ENCODE results near the gene GCM1. TPM values are rescaled to one million over a fixed set of nuclear protein-coding genes. Genes with fewer than 3 reads are reported as not detected.

The GCM1 gene
- total and polyA plus RNA-seq, 4 donors: 0.05 to 0.08 TPM; not detected in 2

- no peak for DNase-seq (ENCODE audit: low spot score)
- no peak overlapping the region for H3K27ac ChIP-seq (ENCODE audit: low read depth in 1 of 2, low read length in 2 of 2)
- WGBS: 42% methylated on average over 3 of the region's 3 CpGs
Measured at GRCh38 chr6:53151676-53152075, 3.0 kb upstream of the GCM1 start.

GRCh38 chr6:53144802-53145201, 3.8 kb downstream of the GCM1 start:
- Histone ChIP-seq H3K9ac (ENCODE audit: low read depth in 1 of 2, low read length in 2 of 2) (no peak overlapping the region), H3K27ac (ENCODE audit: low read depth in 1 of 2, low read length in 2 of 2) (no peak overlapping the region), H3K4me1 (ENCODE audit: control insufficient read depth in 4 of 4, insufficient read depth in 4 of 4, low read length in 3 of 4) (no peaks in the 10 kb centered on the region), H3K27me3 (ENCODE audit: control insufficient read depth in 4 of 4, insufficient read depth in 4 of 4, low read length in 3 of 4) (no peaks in the 10 kb centered on the region), H3K9me3 (ENCODE audit: control insufficient read depth in 4 of 4, low read length in 3 of 4) (no peaks in the 10 kb centered on the region), H3K4me3 (ENCODE audit: low read depth in 1 of 3, low read length in 3 of 3) (no peak overlapping the region), H3K36me3 (ENCODE audit: control insufficient read depth in 4 of 4, insufficient read depth in 3 of 4, low read depth in 1 of 4, low read length in 3 of 4) (no peaks in the 10 kb centered on the region)
- 87% methylated on average over 2 of the region's 2 CpGs for WGBS
- DNase-seq (ENCODE audit: low spot score): no peak
- TF ChIP-seq HNF4G (IDR thresholded peaks at IDR 0.05) (no peak), EGR1 (IDR thresholded peaks at IDR 0.05; ENCODE audit: low read depth in 2 of 2) (no peak), REST (IDR thresholded peaks at IDR 0.05) (no peak), RXRA (IDR thresholded peaks at IDR 0.05) (no peak), TAF1 (conservative IDR thresholded peaks at IDR 0.05) (no peak)
- TF ChIP-seq, protein P1, sequence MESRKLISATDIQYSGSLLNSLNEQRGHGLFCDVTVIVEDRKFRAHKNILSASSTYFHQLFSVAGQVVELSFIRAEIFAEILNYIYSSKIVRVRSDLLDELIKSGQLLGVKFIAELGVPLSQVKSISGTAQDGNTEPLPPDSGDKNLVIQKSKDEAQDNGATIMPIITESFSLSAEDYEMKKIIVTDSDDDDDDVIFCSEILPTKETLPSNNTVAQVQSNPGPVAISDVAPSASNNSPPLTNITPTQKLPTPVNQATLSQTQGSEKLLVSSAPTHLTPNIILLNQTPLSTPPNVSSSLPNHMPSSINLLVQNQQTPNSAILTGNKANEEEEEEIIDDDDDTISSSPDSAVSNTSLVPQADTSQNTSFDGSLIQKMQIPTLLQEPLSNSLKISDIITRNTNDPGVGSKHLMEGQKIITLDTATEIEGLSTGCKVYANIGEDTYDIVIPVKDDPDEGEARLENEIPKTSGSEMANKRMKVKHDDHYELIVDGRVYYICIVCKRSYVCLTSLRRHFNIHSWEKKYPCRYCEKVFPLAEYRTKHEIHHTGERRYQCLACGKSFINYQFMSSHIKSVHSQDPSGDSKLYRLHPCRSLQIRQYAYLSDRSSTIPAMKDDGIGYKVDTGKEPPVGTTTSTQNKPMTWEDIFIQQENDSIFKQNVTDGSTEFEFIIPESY (IDR thresholded peaks at IDR 0.05): no peak

More at GRCh38 chr6:53151676-53152075, 3.0 kb upstream of the GCM1 start:
- Histone ChIP-seq H3K4me3 (ENCODE audit: low read depth in 1 of 3, low read length in 3 of 3) (no peak overlapping the region), H3K9me3 (ENCODE audit: control insufficient read depth in 4 of 4, low read length in 3 of 4) (no peaks in the 10 kb centered on the region), H3K4me1 (ENCODE audit: control insufficient read depth in 4 of 4, insufficient read depth in 4 of 4, low read length in 3 of 4) (no peaks in the 10 kb centered on the region), H3K27me3 (ENCODE audit: control insufficient read depth in 4 of 4, insufficient read depth in 4 of 4, low read length in 3 of 4) (no peaks in the 10 kb centered on the region), H3K36me3 (ENCODE audit: control insufficient read depth in 4 of 4, insufficient read depth in 3 of 4, low read depth in 1 of 4, low read length in 3 of 4) (no peaks in the 10 kb centered on the region), H3K9ac (ENCODE audit: low read depth in 1 of 2, low read length in 2 of 2) (no peak overlapping the region)
- TF ChIP-seq EGR1 (IDR thresholded peaks at IDR 0.05; ENCODE audit: low read depth in 2 of 2): no peak
- no peak for TF ChIP-seq GABPA (IDR thresholded peaks at IDR 0.05 in 1 of 2, conservative IDR thresholded peaks at IDR 0.05 in 1 of 2)
- TF ChIP-seq, protein P2, sequence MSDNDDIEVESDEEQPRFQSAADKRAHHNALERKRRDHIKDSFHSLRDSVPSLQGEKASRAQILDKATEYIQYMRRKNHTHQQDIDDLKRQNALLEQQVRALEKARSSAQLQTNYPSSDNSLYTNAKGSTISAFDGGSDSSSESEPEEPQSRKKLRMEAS (IDR thresholded peaks at IDR 0.05): no peak
- TF ChIP-seq HNF4G (IDR thresholded peaks at IDR 0.05): no peak
- TF ChIP-seq, protein P1 (IDR thresholded peaks at IDR 0.05): no peak
- TF ChIP-seq RAD21 (IDR thresholded peaks at IDR 0.05): no peak
- TF ChIP-seq REST (IDR thresholded peaks at IDR 0.05): no peak
- TF ChIP-seq, protein P3, sequence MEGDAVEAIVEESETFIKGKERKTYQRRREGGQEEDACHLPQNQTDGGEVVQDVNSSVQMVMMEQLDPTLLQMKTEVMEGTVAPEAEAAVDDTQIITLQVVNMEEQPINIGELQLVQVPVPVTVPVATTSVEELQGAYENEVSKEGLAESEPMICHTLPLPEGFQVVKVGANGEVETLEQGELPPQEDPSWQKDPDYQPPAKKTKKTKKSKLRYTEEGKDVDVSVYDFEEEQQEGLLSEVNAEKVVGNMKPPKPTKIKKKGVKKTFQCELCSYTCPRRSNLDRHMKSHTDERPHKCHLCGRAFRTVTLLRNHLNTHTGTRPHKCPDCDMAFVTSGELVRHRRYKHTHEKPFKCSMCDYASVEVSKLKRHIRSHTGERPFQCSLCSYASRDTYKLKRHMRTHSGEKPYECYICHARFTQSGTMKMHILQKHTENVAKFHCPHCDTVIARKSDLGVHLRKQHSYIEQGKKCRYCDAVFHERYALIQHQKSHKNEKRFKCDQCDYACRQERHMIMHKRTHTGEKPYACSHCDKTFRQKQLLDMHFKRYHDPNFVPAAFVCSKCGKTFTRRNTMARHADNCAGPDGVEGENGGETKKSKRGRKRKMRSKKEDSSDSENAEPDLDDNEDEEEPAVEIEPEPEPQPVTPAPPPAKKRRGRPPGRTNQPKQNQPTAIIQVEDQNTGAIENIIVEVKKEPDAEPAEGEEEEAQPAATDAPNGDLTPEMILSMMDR (IDR thresholded peaks at IDR 0.05; ENCODE audit: low read depth, low read length, missing input control): no peak
- no peak for TF ChIP-seq NR2F2 (IDR thresholded peaks at IDR 0.05)
- TF ChIP-seq TAF1 (conservative IDR thresholded peaks at IDR 0.05): no peak

Data from liver (tissue), 9 donors.